GM21515 (cell line): ENCODE results near the gene SSU72.
"Not testable (repeated sequence)": the region's sequence is repeated elsewhere in the genome, so short reads cannot be mapped to it uniquely, and the experiment has no call there.

ENCODE experiments used
- ATAC-seq: cut with Tn5 transposase; IDR thresholded peaks from one replicate; pipeline ENCODE4 v1.9.1; 2021; ENCODE audit not compliant: unreplicated experiment

The SSU72 gene

GRCh38 chr1:1561801-1562470, 12.7 kb downstream of the SSU72 start:
- ATAC-seq, result no peak

- no peak for ATAC-seq
These were observed 14.5 kb downstream of the SSU72 start for GRCh38 chr1:1560178-1560577.

- no peak for ATAC-seq
These were observed 15.6 kb downstream of the SSU72 start for GRCh38 chr1:1559066-1559465.

GRCh38 chr1:1558591-1558990, 16.1 kb downstream of the SSU72 start:
- no peak for ATAC-seq

- not testable (repeated sequence) for ATAC-seq
These were observed 17.0 kb downstream of the SSU72 start for GRCh38 chr1:1557688-1558087.

GRCh38 chr1:1556961-1557360, 17.7 kb downstream of the SSU72 start:
- ATAC-seq, result not testable (repeated sequence)

GRCh38 chr1:1556505-1556904, 18.2 kb downstream of the SSU72 start:
- no peak for ATAC-seq

- no peak for ATAC-seq
These were observed 19.4 kb downstream of the SSU72 start for GRCh38 chr1:1554926-1555915.

GRCh38 chr1:1554550-1554925, 20.1 kb downstream of the SSU72 start:
- no peak for ATAC-seq

GRCh38 chr1:1553821-1554494, 20.7 kb downstream of the SSU72 start:
- ATAC-seq, result no peak

GRCh38 chr1:1552263-1552639, 22.4 kb downstream of the SSU72 start:
- ATAC-seq, result no peak

- ATAC-seq, result no peak
These were observed 23.0 kb downstream of the SSU72 start for GRCh38 chr1:1551524-1552262.

GRCh38 chr1:1550591-1551432, 23.9 kb downstream of the SSU72 start:
- no peak for ATAC-seq

- ATAC-seq, result no peak
These were observed 24.6 kb downstream of the SSU72 start for GRCh38 chr1:1550087-1550486.

GRCh38 chr1:1548591-1548990, 26.1 kb downstream of the SSU72 start:
- ATAC-seq, result no peak

GRCh38 chr1:1547476-1547875, 27.2 kb downstream of the SSU72 start:
- ATAC-seq, result no peak

- ATAC-seq, result no peak
These were observed 27.7 kb downstream of the SSU72 start for GRCh38 chr1:1547011-1547410.

GRCh38 chr1:1545946-1546737, 28.5 kb downstream of the SSU72 start:
- no peak for ATAC-seq

GRCh38 chr1:1544544-1544943, 30.1 kb downstream of the SSU72 start:
- ATAC-seq, result no peak
